Tibial artery (tissue), 4 donors: ENCODE measurements around the gene SLC35B2.

Experiments used
- DNase-seq, 2 donors: peaks; one replicate each; pipeline ENCODE4 v3.0.0-alpha.2; 2019
- H3K27ac ChIP-seq, 2 donors: fragments of 200-600 bp; sonication (generic) in 1 of 2; 1 replicate in 1 of 2; 2 replicates in 1 of 2; pipeline ENCODE4 v1.5.1; 2018 to 2019; ENCODE audit warnings: mild to moderate bottlenecking in 1 of 2
- H3K27me3 ChIP-seq, 2 donors: fragments of 200-600 bp; sonication (generic) in 1 of 2; one replicate each; pipeline versions ENCODE4 v1.5.1 to v1.6.0; 2016 to 2019
- H3K36me3 ChIP-seq, 3 donors: fragments of 200-600 bp; sonication (generic) in 2 of 3; one replicate each; pipeline ENCODE4 v1.5.1; 2016 to 2019; ENCODE audit warnings: mild to moderate bottlenecking in 2 of 3
- H3K4me1 ChIP-seq, 4 donors: fragments of 200-600 bp; sonication (generic) in 2 of 4; 1 replicate in 3 of 4; 2 replicates in 1 of 4; pipeline ENCODE4 v1.5.1; 2016 to 2019
- H3K4me3 ChIP-seq, 2 donors: fragments of 200-600 bp; sonication (generic) in 1 of 2; 1 replicate in 1 of 2; 2 replicates in 1 of 2; pipeline ENCODE4 v1.5.1; 2018 to 2019; ENCODE audit warnings: mild to moderate bottlenecking in 2 of 2
- H3K9me3 ChIP-seq, 3 donors: fragments of 200-600 bp; sonication (generic) in 1 of 3; one replicate each; pipeline ENCODE4 v1.5.1; 2016 to 2019
- intact Hi-C: fragments of 100-400 bp; cut with DNase I; formaldehyde crosslinking; loops from one replicate; pipeline ENCODE4 v1.15.0; 2023; ENCODE audit warnings: low total_unique reads
- TF ChIP-seq, protein P1 (sequence below), 2 experiments: fragments of 200-600 bp in 1 of 2; fragments of 450-650 bp in 1 of 2; IDR thresholded peaks; one replicate each; pipeline ENCODE4 v1.5.1; 2017 to 2019; ENCODE audit warnings: antibody characterized with exemption in 2 of 2, mild to moderate bottlenecking in 1 of 2, moderate library complexity in 1 of 2

Gene SLC35B2

GRCh38 chr6:44254191-44255104, 2.9 kb downstream of the SLC35B2 start:
- TF ChIP-seq, protein P1, sequence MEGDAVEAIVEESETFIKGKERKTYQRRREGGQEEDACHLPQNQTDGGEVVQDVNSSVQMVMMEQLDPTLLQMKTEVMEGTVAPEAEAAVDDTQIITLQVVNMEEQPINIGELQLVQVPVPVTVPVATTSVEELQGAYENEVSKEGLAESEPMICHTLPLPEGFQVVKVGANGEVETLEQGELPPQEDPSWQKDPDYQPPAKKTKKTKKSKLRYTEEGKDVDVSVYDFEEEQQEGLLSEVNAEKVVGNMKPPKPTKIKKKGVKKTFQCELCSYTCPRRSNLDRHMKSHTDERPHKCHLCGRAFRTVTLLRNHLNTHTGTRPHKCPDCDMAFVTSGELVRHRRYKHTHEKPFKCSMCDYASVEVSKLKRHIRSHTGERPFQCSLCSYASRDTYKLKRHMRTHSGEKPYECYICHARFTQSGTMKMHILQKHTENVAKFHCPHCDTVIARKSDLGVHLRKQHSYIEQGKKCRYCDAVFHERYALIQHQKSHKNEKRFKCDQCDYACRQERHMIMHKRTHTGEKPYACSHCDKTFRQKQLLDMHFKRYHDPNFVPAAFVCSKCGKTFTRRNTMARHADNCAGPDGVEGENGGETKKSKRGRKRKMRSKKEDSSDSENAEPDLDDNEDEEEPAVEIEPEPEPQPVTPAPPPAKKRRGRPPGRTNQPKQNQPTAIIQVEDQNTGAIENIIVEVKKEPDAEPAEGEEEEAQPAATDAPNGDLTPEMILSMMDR (IDR thresholded peaks at IDR 0.05) = no peak
- Histone ChIP-seq H3K27ac (no peak overlapping the region), H3K36me3 (peaks cover 55 to 65% (median 61%) of the 10 kb centered on the region in 3 donors), H3K27me3 (no peaks in the 10 kb centered on the region), H3K9me3 (no peaks in the 10 kb centered on the region), H3K4me1 (peaks cover 0 to 35% (median 27%) of the 10 kb centered on the region in 4 donors), H3K4me3 (no peak overlapping the region)
- intact Hi-C loops = loop anchor here (5.0 kb wide), 1 partner anchor 82 kb away; no protein-coding TSS in a partner anchor
- DNase-seq = no peak

GRCh38 chr6:44253307-44254101, 3.8 kb downstream of the SLC35B2 start:
- intact Hi-C loops = no loop called here
- Histone ChIP-seq H3K27me3 (no peaks in the 10 kb centered on the region), H3K36me3 (peaks cover 61 to 71% (median 70%) of the 10 kb centered on the region in 3 donors), H3K9me3 (no peaks in the 10 kb centered on the region), H3K4me1 (peaks cover 0 to 43% (median 36%) of the 10 kb centered on the region in 4 donors), H3K27ac (no peak overlapping the region), H3K4me3 (no peak overlapping the region)
- TF ChIP-seq, protein P1 (IDR thresholded peaks at IDR 0.05) = peak in 1 of 2 experiments; percentile 29
- DNase-seq = no peak

DNA sequence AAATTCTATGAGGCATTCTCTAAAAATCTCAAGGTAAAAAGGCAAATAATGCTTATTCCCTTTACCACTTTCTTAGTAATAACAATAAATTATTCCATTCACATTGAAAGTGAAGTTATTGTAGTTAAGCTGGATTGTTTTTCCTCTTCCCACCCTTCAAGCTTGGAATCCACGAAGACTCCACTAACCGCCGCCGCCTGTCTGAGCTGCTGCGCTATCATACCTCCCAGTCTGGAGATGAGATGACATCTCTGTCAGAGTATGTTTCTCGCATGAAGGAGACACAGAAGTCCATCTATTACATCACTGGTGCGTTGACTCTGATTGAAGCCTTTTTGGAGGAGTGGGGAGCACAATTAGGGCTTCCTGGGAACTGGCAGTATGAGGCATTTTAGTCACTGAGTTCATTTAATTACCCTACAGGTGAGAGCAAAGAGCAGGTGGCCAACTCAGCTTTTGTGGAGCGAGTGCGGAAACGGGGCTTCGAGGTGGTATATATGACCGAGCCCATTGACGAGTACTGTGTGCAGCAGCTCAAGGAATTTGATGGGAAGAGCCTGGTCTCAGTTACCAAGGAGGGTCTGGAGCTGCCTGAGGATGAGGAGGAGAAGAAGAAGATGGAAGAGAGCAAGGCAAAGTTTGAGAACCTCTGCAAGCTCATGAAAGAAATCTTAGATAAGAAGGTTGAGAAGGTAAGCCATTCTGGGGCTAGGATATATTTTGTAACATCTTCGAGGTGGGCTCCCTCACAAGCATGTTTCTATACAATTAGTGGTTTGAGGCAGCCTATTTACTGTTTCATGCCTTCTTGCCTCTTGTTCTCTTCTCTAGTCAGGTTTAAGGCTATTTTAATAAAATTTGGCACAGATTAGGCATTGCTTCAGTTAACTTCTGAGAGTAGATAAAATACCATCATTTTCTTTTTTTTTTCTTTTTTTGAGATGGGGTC, 5.5 kb downstream of the SLC35B2 start:
- Histone ChIP-seq H3K4me3 (no peak overlapping the region), H3K27ac (no peak overlapping the region), H3K9me3 (no peaks in the 10 kb centered on the region), H3K36me3 (peaks cover 61 to 71% (median 70%) of the 10 kb centered on the region in 3 donors), H3K4me1 (peaks cover 0 to 40% (median 35%) of the 10 kb centered on the region in 4 donors), H3K27me3 (no peaks in the 10 kb centered on the region)
- DNase-seq = no peak
- TF ChIP-seq, protein P1 (IDR thresholded peaks at IDR 0.05) = no peak
- intact Hi-C loops = no loop called here

DNA sequence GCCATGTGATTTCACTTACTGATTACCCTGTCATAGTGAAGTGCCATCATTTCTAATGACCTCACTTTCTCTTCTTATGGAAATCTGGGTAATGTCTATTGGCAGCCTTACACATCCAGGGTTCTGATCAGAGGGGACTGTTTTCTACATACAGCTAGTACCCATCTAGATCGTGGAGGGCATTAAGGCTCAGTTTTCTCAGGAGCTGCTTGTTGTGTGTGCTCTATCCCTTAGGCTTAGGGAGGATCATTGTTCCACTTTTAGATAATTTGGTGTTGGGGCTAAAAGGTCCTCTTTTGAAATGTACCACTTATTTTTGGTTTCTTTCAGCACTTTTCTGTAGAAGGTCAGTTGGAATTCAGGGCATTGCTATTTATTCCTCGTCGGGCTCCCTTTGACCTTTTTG, 6.6 kb downstream of the SLC35B2 start:
- DNase-seq = no peak
- Histone ChIP-seq H3K36me3 (peaks cover 61 to 71% (median 70%) of the 10 kb centered on the region in 3 donors), H3K9me3 (no peaks in the 10 kb centered on the region), H3K4me1 (peaks cover 0 to 32% (median 26%) of the 10 kb centered on the region in 4 donors), H3K27ac (no peak overlapping the region), H3K27me3 (no peaks in the 10 kb centered on the region), H3K4me3 (no peak overlapping the region)
- intact Hi-C loops = no loop called here
- TF ChIP-seq, protein P1 (IDR thresholded peaks at IDR 0.05) = no peak
